GM23338 (cell line): ENCODE results near the gene OR10G8. TPM values are rescaled to one million over a fixed set of nuclear protein-coding genes. Genes with fewer than 3 reads are reported as not detected.

Experiments
- ATAC-seq: fragments of 200-7000 bp; cut with Tn5 transposase; 3 replicates; pipeline ENCODE4 v1.9.1; 2020
- DNase-seq: peaks from one replicate; pipeline ENCODE4 v3.0.0-alpha.2; 2015; ENCODE audit warnings: low spot score
- H2AFZ ChIP-seq: fragments of 200-600 bp; sonication (generic); 2 replicates; pipeline ENCODE4 v1.8.0; 2016; ENCODE audit warnings: antibody characterized with exemption, mild to moderate bottlenecking, moderate library complexity
- H3F3A ChIP-seq: fragments of 200-600 bp; sonication (generic); replicated peaks from 2 replicates; pipeline ENCODE4 v1.8.0; 2017; ENCODE audit warnings: antibody characterized with exemption, mixed run types, low read depth
- H3K27ac ChIP-seq: fragments of 200-600 bp; sonication (generic); 2 replicates; pipeline ENCODE4 v1.6.1; 2016; ENCODE audit warnings: low read depth
- H3K27me3 ChIP-seq: fragments of 200-600 bp; sonication (generic); 2 replicates; pipeline ENCODE4 v1.8.0; 2016; ENCODE audit warnings: mild to moderate bottlenecking, mixed run types, moderate library complexity; ENCODE audit not compliant: insufficient read depth
- H3K36me3 ChIP-seq: fragments of 200-600 bp; sonication (generic); 2 replicates; pipeline ENCODE4 v1.8.0; 2016; ENCODE audit warnings: mild to moderate bottlenecking; ENCODE audit not compliant: insufficient read depth
- H3K4me1 ChIP-seq: fragments of 200-600 bp; sonication (generic); 2 replicates; pipeline ENCODE4 v1.8.0; 2016; ENCODE audit warnings: mild to moderate bottlenecking, moderate library complexity; ENCODE audit not compliant: insufficient read depth
- H3K4me2 ChIP-seq: fragments of 200-600 bp; sonication (generic); 2 replicates; pipeline ENCODE4 v1.7.1; 2017; ENCODE audit warnings: mixed run types
- H3K4me3 ChIP-seq: fragments of 200-600 bp; sonication (generic); 2 replicates; pipeline ENCODE4 v1.6.1; 2016; ENCODE audit warnings: mixed run types
- H3K79me2 ChIP-seq: fragments of 200-600 bp; sonication (generic); replicated peaks from 2 replicates; pipeline ENCODE4 v1.8.0; 2017; ENCODE audit warnings: mild to moderate bottlenecking; ENCODE audit not compliant: insufficient read depth
- H3K9me2 ChIP-seq: fragments of 200-600 bp; sonication (generic); 2 replicates; pipeline ENCODE4 v1.8.0; 2017; ENCODE audit not compliant: insufficient read depth
- H4K20me1 ChIP-seq: fragments of 200-600 bp; sonication (generic); replicated peaks from 2 replicates; pipeline ENCODE4 v1.8.0; 2017; ENCODE audit warnings: mild to moderate bottlenecking; ENCODE audit not compliant: insufficient read depth
- H3K27ac Mint-ChIP-seq: 2 replicates; pipeline ENCODE4 v1.8.0; 2020; ENCODE audit warnings: inconsistent platforms, mild to moderate bottlenecking, moderate library complexity, mixed read lengths
- H3K27me3 Mint-ChIP-seq: 3 replicates; pipeline ENCODE4 v1.8.0; 2022; ENCODE audit warnings: low read depth, mild to moderate bottlenecking, moderate library complexity, mixed read lengths, inconsistent platforms; ENCODE audit not compliant: insufficient read depth, poor library complexity
- H3K36me3 Mint-ChIP-seq: 3 replicates; pipeline ENCODE4 v1.8.0; 2021; ENCODE audit warnings: low read depth, mild to moderate bottlenecking, inconsistent platforms, moderate library complexity, mixed read lengths
- H3K4me1 Mint-ChIP-seq: 3 replicates; pipeline ENCODE4 v1.8.0; 2020; ENCODE audit warnings: mild to moderate bottlenecking, inconsistent platforms, mixed read lengths
- H3K4me3 Mint-ChIP-seq: 3 replicates; pipeline ENCODE4 v1.8.0; 2021; ENCODE audit warnings: moderate library complexity, mild to moderate bottlenecking, inconsistent platforms, mixed read lengths
- H3K9me3 Mint-ChIP-seq: 3 replicates; pipeline ENCODE4 v1.8.0; 2020; ENCODE audit warnings: moderate library complexity, mild to moderate bottlenecking, inconsistent platforms, mixed read lengths
- CREB1 ChIP-seq: fragments of 250-450 bp; sonication (Bioruptor Pico); IDR thresholded peaks from 2 replicates; pipeline ENCODE4 v1.5.0; 2020; ENCODE audit warnings: low read depth, mild to moderate bottlenecking, moderate library complexity
- CTCF ChIP-seq, 2 experiments: fragments of 200-600 bp in 1 of 2; sonication (generic) in 1 of 2; conservative IDR thresholded peaks; 2 replicates each; pipeline versions ENCODE4 v1.5.1 to v1.6.1; 2016 to 2017; ENCODE audit warnings: antibody characterized with exemption in 2 of 2, low read depth in 2 of 2, mild to moderate bottlenecking in 2 of 2, moderate library complexity in 1 of 2
- ETS1 ChIP-seq: IDR thresholded peaks from 2 replicates; pipeline ENCODE4 v1.6.1; 2016; ENCODE audit warnings: antibody characterized with exemption
- EZH2phosphoT487 ChIP-seq: fragments of 200-600 bp; sonication (generic); IDR thresholded peaks from one replicate; pipeline ENCODE4 v1.8.1; 2018; ENCODE audit warnings: antibody characterized with exemption; ENCODE audit not compliant: unreplicated experiment
- JUNB ChIP-seq: IDR thresholded peaks from one replicate; pipeline ENCODE4 v1.6.1; 2016; ENCODE audit warnings: antibody characterized with exemption; ENCODE audit not compliant: unreplicated experiment
- NANOG ChIP-seq: IDR thresholded peaks from 2 replicates; pipeline ENCODE4 v1.6.1; 2016; ENCODE audit warnings: antibody characterized with exemption, borderline replicate concordance
- POLR2AphosphoS5 ChIP-seq: IDR thresholded peaks from 2 replicates; pipeline ENCODE4 v1.6.1; 2016; ENCODE audit warnings: antibody characterized with exemption, low read depth
- REST ChIP-seq: IDR thresholded peaks from one replicate; pipeline ENCODE4 v1.6.1; 2018; ENCODE audit warnings: antibody characterized with exemption; ENCODE audit not compliant: unreplicated experiment
- STAT1 ChIP-seq: IDR thresholded peaks from one replicate; pipeline ENCODE4 v1.6.1; 2016; ENCODE audit warnings: antibody characterized with exemption; ENCODE audit not compliant: unreplicated experiment
- ZNF331 ChIP-seq: fragments of 250-450 bp; sonication (Bioruptor Pico); IDR thresholded peaks from 2 replicates; pipeline ENCODE4 v1.5.0; 2020; ENCODE audit warnings: low read depth, mild to moderate bottlenecking, moderate library complexity
- ZNF462 ChIP-seq: fragments of 250-450 bp; sonication (Bioruptor Pico); IDR thresholded peaks from 2 replicates; pipeline ENCODE4 v1.5.0; 2020; ENCODE audit warnings: mild to moderate bottlenecking, moderate library complexity
- polyA plus RNA-seq: library from polyadenylated mRNA; unstranded; fragments of >200 nt; fragmentation: Nextera tagmentation; extraction: Ambion mirVana; gene quantifications from 2 replicates; pipeline ENCODE4 v1.2.1, GENCODE V29; 2016
- total RNA-seq: library from RNA; depleted of rRNA; stranded (reverse); fragments of >200 nt; shearing (Covaris generic); gene quantifications from 2 replicates; pipeline ENCODE4 v1.2.3, GENCODE V29; 2014

The OR10G8 gene
- total and polyA plus RNA-seq, 2 experiments from 2014 or later, result not detected

GRCh38 chr11:124068601-124069110 lies 42.1 kb downstream of the OR10G8 start:
- no peak overlapping the region for H3K4me2 ChIP-seq
- no peak overlapping the region for H3K27ac ChIP-seq
- DNase-seq (no peak), ATAC-seq (no peak)
- no peaks in the 10 kb centered on the region for H3K9me2 ChIP-seq
- Mint-ChIP-seq H3K9me3 (no peaks in the 10 kb centered on the region), H3K27ac (no peak overlapping the region), H3K27me3 (no peaks in the 10 kb centered on the region), H3K4me1 (peaks cover 18% of the 10 kb centered on the region), H3K4me3 (no peak overlapping the region), H3K36me3 (no peaks in the 10 kb centered on the region; the same call in 2 of the 3 replicates)
- H3K79me2 ChIP-seq, result no peaks in the 10 kb centered on the region
- H3K36me3 ChIP-seq, result no peaks in the 10 kb centered on the region
- no peaks in the 10 kb centered on the region for H4K20me1 ChIP-seq
- H2AFZ ChIP-seq, result no peak overlapping the region
- H3K4me3 ChIP-seq, result no peak overlapping the region
- H3F3A ChIP-seq, result no peaks in the 10 kb centered on the region
- no peak for TF ChIP-seq ZNF462 (CRISPR knock-in tag)
- no peak for TF ChIP-seq NANOG
- no peak for TF ChIP-seq EZH2phosphoT487
- no peak for TF ChIP-seq ETS1
- TF ChIP-seq CREB1 (CRISPR knock-in tag), result no peak
- TF ChIP-seq CTCF (conservative IDR thresholded peaks at IDR 0.05; ENCODE audit: low read depth in 2 of 2), result no peak
- TF ChIP-seq ZNF331 (CRISPR knock-in tag), result no peak
- TF ChIP-seq STAT1, result no peak
- TF ChIP-seq REST, result no peak
- no peak for TF ChIP-seq JUNB
- no peak for TF ChIP-seq POLR2AphosphoS5
- H3K4me1 ChIP-seq, result peaks cover 4% of the 10 kb centered on the region; the same call in 1 of the 2 replicates
- no peaks in the 10 kb centered on the region for H3K27me3 ChIP-seq
